C4-2B (cell line): ENCODE measurements around the gene XXYLT1.
"Not testable (repeated sequence)": the region's sequence is repeated elsewhere in the genome, so short reads cannot be mapped to it uniquely, and the experiment has no call there.

Source experiments
- H3K27ac ChIP-seq: fragments of 450-650 bp; 2 replicates; pipeline ENCODE4 v1.5.1; 2017
- CTCF ChIP-seq: fragments of 450-650 bp; conservative IDR thresholded peaks from 2 replicates; pipeline ENCODE4 v1.5.1; 2017; ENCODE audit warnings: mild to moderate bottlenecking
- ZFX ChIP-seq: fragments of 450-650 bp; IDR thresholded peaks from 2 replicates; pipeline ENCODE4 v1.6.1; 2017

XXYLT1 gene

GRCh38 chr3:195040094-195040493 is 230.9 kb downstream of the XXYLT1 start:
- H3K27ac ChIP-seq: no peak overlapping the region
- TF ChIP-seq ZFX: no peak
- no peak for TF ChIP-seq CTCF

- no peak overlapping the region for H3K27ac ChIP-seq
- TF ChIP-seq CTCF (no peak), ZFX (no peak)
These were observed 231.6 kb downstream of the XXYLT1 start for GRCh38 chr3:195039180-195039843.

- TF ChIP-seq CTCF (no peak), ZFX (no peak)
- no peak overlapping the region for H3K27ac ChIP-seq
These were observed 232.8 kb downstream of the XXYLT1 start for GRCh38 chr3:195038161-195038560.

GRCh38 chr3:195037586-195037985 is 233.4 kb downstream of the XXYLT1 start:
- H3K27ac ChIP-seq: not testable (repeated sequence)

- H3K27ac ChIP-seq: no peak overlapping the region
- TF ChIP-seq ZFX: no peak
- TF ChIP-seq CTCF: no peak
These were observed 234.0 kb downstream of the XXYLT1 start for GRCh38 chr3:195036974-195037373.

- TF ChIP-seq ZFX (no peak), CTCF (no peak)
- H3K27ac ChIP-seq: no peak overlapping the region
These were observed 234.4 kb downstream of the XXYLT1 start for GRCh38 chr3:195036574-195036973.

GRCh38 chr3:195036203-195036505 is 234.8 kb downstream of the XXYLT1 start:
- TF ChIP-seq ZFX: no peak
- TF ChIP-seq CTCF: no peak
- H3K27ac ChIP-seq: no peak overlapping the region

GRCh38 chr3:195035345-195036202 is 235.4 kb downstream of the XXYLT1 start:
- TF ChIP-seq ZFX (no peak), CTCF (no peak)

More at GRCh38 chr3:195035345-195036202, 235.4 kb downstream of the XXYLT1 start:
- H3K27ac ChIP-seq: no peak overlapping the region
